ENCODE results near the gene RRP12. TPM values are rescaled to one million over a fixed set of nuclear protein-coding genes. Genes with fewer than 3 reads are reported as not detected.

The RRP12 gene
- total and polyA plus RNA-seq, 11 donors, result 6.0 to 61.2 (median 21.5) TPM

GRCh38 chr10:97442277-97442676 is 41.1 kb upstream of the RRP12 start:
- H3K4me3 ChIP-seq, result no peak overlapping the region
- TF ChIP-seq CTCF (IDR thresholded peaks at IDR 0.05), result no peak
- no peak for TF ChIP-seq POLR2A (IDR thresholded peaks at IDR 0.05)
- peaks cover 0 to 66% (median 55%) of the 10 kb centered on the region in 9 donors for H3K36me3 ChIP-seq
- WGBS, 4 donors, result 95 to 100% (median 98%) methylated on average over 1 of the region's 1 CpG
- no peak overlapping the region for H3K27ac ChIP-seq
- peaks cover 4 to 24% (median 18%) of the 10 kb centered on the region in 12 donors for H3K4me1 ChIP-seq
- no peaks in the 10 kb centered on the region for H3K9me3 ChIP-seq
- intact Hi-C loops (cut with DNase I), result loop anchor here in 1 of 10 donors (10.0 kb wide), 1 partner anchor 53 kb away; the partner anchor contains the start of genes MMS19 and UBTD1
- no peak for ATAC-seq
- H3K27me3 ChIP-seq, result no peaks in the 10 kb centered on the region
- DNase-seq, result no peak

- DNase-seq (no peak), ATAC-seq (no peak)
- TF ChIP-seq POLR2A (IDR thresholded peaks at IDR 0.05) (no peak), CTCF (IDR thresholded peaks at IDR 0.05) (no peak)
- no peaks in the 10 kb centered on the region for H3K4me1 ChIP-seq
- no peaks in the 10 kb centered on the region for H3K27me3 ChIP-seq
- no peak overlapping the region for H3K4me3 ChIP-seq
- H3K9me3 ChIP-seq, result no peaks in the 10 kb centered on the region
- intact Hi-C loops (cut with DNase I), result no loop called here
- H3K27ac ChIP-seq, result no peak overlapping the region
- H3K36me3 ChIP-seq, result peaks cover 0 to 94% (median 88%) of the 10 kb centered on the region in 9 donors
- WGBS, 4 donors, result 94 to 95% (median 94%) methylated on average over 6 of the region's 6 CpGs
Observed at GRCh38 chr10:97435211-97435610, 34.1 kb upstream of the RRP12 start.

- peaks cover 0 to 94% (median 88%) of the 10 kb centered on the region in 9 donors for H3K36me3 ChIP-seq
- peak in 1 of 5 donors; percentile 11 for DNase-seq
- H3K4me3 ChIP-seq, result no peak overlapping the region
- intact Hi-C loops (cut with DNase I), result no loop called here
- 73 to 95% (median 91%) methylated on average over 1 of the region's 1 CpG for WGBS, 4 donors
- H3K27ac ChIP-seq, result no peak overlapping the region
- ATAC-seq, result no peak
- H3K4me1 ChIP-seq, result peaks cover 0 to 2% (median 0%) of the 10 kb centered on the region in 12 donors
- no peaks in the 10 kb centered on the region for H3K27me3 ChIP-seq
- TF ChIP-seq POLR2A (IDR thresholded peaks at IDR 0.05) (no peak), CTCF (IDR thresholded peaks at IDR 0.05) (no peak)
- no peaks in the 10 kb centered on the region for H3K9me3 ChIP-seq
Observed at GRCh38 chr10:97434557-97434956, 33.4 kb upstream of the RRP12 start.

GRCh38 chr10:97434055-97434454 is 32.9 kb upstream of the RRP12 start:
- TF ChIP-seq CTCF (IDR thresholded peaks at IDR 0.05) (no peak), POLR2A (IDR thresholded peaks at IDR 0.05) (no peak)
- H3K4me3 ChIP-seq, result no peak overlapping the region
- intact Hi-C loops (cut with DNase I), result no loop called here
- H3K27ac ChIP-seq, result no peak overlapping the region
- no peaks in the 10 kb centered on the region for H3K9me3 ChIP-seq
- H3K27me3 ChIP-seq, result no peaks in the 10 kb centered on the region
- peaks cover 0 to 94% (median 88%) of the 10 kb centered on the region in 9 donors for H3K36me3 ChIP-seq
- DNase-seq (no peak), ATAC-seq (no peak)
- H3K4me1 ChIP-seq, result peaks cover 0 to 6% (median 0%) of the 10 kb centered on the region in 12 donors

Data from heart left ventricle (tissue), 16 donors.